HG03354 (cell line): ENCODE results near the gene NPBWR2.
"Not testable (repeated sequence)": the region's sequence is repeated elsewhere in the genome, so short reads cannot be mapped to it uniquely, and the experiment has no call there.

ENCODE experiments used
- ATAC-seq: cut with Tn5 transposase; IDR thresholded peaks from one replicate; pipeline ENCODE4 v1.9.1; 2021; ENCODE audit warnings: mild to moderate bottlenecking; ENCODE audit not compliant: unreplicated experiment, poor library complexity, severe bottlenecking

NPBWR2 gene

GRCh38 chr20:64144144-64144912 lies 37.0 kb upstream of the NPBWR2 start:
- no peak for ATAC-seq

- ATAC-seq = no peak
These were observed 35.8 kb upstream of the NPBWR2 start for GRCh38 chr20:64143018-64143801.

GRCh38 chr20:64142590-64142989 lies 35.2 kb upstream of the NPBWR2 start:
- no peak for ATAC-seq

DNA sequence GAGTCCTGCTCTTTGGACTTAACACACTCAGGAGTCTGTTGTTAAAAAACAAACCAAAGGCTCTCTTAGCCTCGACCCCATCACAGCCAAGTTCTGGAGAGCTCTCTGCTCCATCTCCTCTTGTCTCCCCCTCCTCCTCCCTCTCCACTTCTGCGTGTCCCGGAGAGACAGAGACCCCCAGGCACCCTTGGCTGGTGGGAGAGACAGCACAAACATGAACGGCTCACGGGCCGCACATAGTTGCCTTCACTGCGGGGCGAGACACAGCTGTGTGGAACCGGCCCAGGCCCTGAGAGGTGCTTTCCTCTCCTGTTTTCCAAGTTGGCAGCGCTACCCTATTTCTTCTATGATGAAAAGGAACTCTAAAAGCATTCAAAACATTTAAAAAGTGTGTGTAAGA lies 33.6 kb upstream of the NPBWR2 start:
- no peak for ATAC-seq

DNA sequence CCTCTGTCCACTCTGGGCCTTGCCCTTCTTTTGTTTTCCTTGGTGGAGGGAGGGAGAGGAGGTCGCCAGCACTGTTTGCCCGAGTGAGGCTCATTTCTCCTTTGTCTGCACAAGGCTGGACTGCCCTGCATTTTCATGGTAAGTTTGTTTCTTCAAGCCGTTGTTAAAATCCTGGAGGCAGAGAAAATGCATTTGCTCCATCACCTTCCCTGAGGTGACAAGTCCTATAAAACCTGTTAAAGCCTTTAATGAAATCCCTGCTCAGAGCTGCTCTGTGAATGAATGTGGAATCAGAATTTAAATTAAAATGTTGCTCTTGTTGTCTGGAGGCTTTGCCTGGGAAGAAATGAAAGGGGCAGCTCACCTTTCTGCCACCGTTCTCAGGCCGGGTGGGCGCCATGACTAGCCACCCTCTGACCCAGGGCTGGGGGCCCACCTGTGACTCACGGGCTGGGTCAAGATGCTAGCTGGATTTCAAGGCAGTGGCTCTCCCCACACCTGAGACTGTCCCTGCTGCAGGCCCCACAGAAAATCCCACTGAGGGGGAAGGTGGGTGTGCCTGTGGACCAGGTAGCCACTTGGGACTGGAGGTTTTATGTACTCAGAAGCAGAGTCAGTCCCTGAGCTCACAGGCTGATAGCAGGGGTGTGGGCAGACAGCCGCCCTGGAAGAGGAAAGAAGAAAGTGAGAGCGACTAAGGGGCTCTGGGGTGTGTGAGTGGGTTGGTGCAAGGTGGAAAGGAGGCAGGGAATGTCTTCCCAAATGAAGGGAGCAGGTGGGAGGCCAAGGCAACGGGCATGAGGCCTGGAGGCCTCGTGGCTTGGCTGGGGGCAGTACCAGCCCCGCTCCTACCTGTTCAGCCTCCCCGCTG lies 32.9 kb upstream of the NPBWR2 start:
- no peak for ATAC-seq

- ATAC-seq = no peak
These were observed 32.1 kb upstream of the NPBWR2 start for GRCh38 chr20:64139199-64140060.

DNA sequence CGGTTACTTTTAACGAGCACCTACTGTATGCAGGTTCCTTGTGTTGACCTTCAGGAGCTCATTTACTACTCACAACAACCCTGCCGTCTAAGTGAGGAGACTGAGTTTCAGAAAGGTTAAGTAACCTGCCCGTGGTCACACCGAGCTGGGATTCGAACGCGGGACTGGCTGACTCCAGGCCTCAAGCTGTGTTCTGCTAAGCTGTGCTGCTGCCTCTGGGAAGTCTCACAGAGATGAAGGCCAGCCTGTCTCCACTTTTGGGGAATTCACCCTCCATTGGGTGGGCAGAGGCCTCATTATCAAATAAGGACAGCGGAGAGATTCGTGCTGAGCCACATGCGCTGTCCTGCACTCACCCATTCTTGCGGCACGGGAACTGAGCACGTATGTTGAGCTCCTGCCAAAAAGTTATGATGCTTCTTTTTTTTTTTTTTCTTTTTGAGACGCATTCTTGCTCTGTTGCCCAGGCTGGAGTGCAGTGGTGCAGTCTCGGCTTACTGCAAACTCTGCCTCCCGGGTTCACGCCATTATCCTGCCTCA lies 31.0 kb upstream of the NPBWR2 start:
- no peak for ATAC-seq

- ATAC-seq = no peak
These were observed 30.2 kb upstream of the NPBWR2 start for GRCh38 chr20:64137598-64138031.

DNA sequence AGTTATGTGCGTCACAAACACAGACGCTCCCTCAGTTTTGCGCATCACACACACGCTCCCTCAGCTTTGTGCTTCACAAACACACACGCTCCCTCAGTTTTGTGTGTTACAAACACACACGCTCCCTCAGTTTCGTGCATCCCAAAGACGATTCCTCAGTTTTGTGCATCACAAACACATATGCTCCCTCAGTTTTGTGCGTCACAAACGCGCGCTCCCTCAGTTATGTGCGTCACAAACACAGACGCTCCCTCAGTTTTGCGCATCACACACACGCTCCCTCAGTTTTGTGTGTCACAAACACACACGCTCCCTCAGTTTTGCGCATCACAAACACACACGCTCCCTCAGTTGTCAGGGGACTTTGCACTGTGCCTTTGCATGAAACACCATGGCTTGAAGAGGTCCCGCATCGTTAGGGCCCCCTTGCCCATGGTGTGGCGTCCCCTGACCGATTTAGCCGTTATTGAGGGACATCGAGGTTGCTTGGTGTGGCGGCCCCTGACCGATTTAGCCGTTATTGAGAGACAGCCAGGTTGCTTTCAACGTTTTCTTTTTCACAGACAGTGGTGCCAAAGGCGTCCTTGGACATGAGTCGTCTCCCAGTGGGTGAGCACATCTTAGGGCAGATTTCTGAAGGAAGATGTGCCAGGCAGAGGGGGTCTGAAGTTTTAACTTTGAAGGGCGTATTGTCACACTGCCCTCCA lies 28.8 kb upstream of the NPBWR2 start:
- ATAC-seq = no peak

- ATAC-seq = not testable (repeated sequence)
These were observed 27.4 kb upstream of the NPBWR2 start for GRCh38 chr20:64134744-64135143.

DNA sequence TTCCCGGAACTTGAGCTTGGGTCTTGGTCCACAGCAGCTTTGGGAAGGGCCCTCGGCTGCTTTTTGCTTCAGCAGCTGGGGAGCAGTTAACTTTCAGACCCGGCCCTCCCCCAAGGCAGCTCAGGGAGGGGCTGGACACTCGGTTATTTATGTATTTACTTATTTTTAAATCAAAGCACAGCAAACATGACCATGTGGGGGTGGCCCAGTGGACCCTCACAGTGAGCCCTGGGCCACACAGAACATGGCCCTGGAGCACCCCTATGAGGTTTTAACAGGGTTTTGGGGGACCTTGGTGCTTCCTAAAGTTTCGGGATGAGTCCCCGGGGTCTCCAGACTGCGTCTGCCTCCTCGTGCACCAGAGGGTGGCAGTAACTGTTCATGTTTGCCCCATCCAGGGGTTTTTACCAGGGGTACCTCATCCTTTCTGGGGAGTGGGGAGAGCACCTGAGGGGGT lies 26.6 kb upstream of the NPBWR2 start:
- ATAC-seq = no peak

- no peak for ATAC-seq
These were observed 24.0 kb upstream of the NPBWR2 start for GRCh38 chr20:64131406-64131805.

GRCh38 chr20:64130876-64131275 lies 23.5 kb upstream of the NPBWR2 start:
- no peak for ATAC-seq

DNA sequence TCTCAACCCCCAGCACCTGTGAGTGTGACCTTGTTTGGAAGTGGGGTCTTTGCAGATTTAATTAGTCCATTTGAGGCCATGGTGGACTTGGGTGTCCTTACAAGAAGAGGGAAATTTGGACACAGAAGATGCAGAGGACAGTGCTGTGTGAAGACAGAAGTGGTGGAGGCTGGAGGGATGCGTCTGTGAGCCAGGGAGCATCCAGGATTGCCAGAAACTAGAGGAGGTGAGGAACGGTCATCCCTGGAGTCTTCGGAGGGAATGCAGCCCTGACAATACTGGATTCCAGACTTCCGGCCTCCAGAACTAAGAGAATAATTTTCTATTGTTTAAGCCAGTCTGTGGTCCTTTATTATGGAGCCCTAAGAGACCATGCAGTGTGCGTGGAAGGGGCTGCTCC lies 22.9 kb upstream of the NPBWR2 start:
- no peak for ATAC-seq

DNA sequence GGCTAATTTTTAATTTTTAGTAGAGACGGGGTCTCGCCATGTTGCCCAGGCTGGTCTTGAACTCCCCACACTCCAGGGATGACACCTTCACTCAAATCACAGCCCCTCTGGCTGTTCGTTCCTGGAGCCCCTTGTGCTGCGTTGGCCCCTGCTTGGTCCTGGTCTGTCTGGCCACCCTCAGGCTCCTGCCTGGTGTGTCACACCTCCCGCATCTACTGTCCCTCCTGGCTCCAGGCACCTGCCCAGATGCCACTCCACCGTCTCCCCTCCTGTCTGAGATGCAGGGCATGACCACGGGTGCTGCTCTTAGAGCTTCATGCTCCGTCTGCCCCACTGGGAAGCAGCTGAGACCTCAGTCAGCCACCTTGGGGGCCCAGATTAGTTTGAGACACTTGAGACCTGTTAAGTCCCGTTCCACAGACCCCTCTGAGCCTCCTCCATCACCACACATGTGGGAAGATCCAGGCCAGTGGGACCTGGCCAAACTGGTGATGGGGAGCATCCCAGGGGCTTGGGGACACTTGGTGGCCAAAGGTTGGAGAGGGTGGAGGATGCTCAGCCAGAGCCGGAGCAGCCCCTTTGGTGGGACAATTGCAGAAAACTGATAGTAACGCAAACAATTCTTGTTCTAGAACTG lies 21.9 kb upstream of the NPBWR2 start:
- ATAC-seq = no peak

GRCh38 chr20:64123517-64123916 lies 16.2 kb upstream of the NPBWR2 start:
- not testable (repeated sequence) for ATAC-seq

DNA sequence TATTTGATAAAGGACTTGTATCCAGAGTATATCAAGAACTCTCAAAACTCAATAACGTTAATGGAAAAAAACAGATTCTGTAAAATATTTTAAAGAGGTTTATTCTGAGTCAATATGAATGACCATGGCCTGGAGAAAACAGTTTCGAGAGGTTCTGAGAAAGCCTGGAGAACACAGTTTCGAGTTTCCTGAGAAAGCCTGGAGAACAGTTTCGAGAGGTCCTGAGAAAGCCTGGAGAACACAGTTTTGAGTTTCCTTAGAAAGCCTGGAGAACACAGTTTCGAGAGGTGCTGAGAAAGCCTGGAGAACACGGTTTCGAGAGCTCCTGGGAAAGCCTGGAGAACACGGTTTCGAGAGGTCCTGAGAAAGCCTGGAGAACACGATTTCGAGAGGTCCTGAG lies 15.6 kb upstream of the NPBWR2 start:
- not testable (repeated sequence) for ATAC-seq

DNA sequence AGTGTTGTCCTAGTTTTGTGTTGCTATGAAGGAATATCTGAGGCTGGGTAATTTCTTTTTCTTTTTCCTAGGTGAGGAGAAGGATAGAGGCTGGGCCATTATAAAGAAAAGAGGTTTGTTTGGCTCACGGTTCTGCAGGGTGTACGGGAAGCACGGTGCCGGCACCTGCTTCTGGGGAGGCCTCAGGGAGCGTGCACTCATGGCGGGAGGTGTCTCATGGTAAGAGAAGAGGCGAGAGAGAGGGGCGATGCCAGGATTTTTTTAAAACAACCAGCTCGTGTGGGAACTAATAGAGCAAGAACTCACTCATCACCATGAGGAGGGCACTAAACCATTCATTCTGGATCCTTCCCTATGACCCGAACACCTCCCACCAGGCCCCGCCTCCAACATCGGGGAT lies 14.2 kb upstream of the NPBWR2 start:
- no peak for ATAC-seq
